Breast epithelium (tissue), 4 donors: ENCODE measurements around the gene MYL1. TPM values are rescaled to one million over a fixed set of nuclear protein-coding genes. Genes with fewer than 3 reads are reported as not detected.

Experiments
- DNase-seq, 2 donors: peaks; one replicate each; pipeline ENCODE4 v3.0.0-alpha.2; 2019; ENCODE audit warnings: low spot score in 2 of 2
- H3K27ac ChIP-seq, 2 donors: fragments of 200-600 bp; sonication (generic) in 1 of 2; one replicate each; pipeline ENCODE4 v1.5.1; 2016 to 2019; ENCODE audit warnings: mild to moderate bottlenecking in 1 of 2
- H3K27me3 ChIP-seq, 2 donors: fragments of 200-600 bp; sonication (generic) in 1 of 2; one replicate each; pipeline versions ENCODE4 v1.5.1 to v1.6.0; 2017 to 2019; ENCODE audit warnings: control low read depth in 1 of 2, mild to moderate bottlenecking in 1 of 2
- H3K36me3 ChIP-seq: fragments of 200-600 bp; one replicate; pipeline ENCODE4 v1.5.1; 2019
- H3K4me1 ChIP-seq, 2 donors: fragments of 200-600 bp; sonication (generic); one replicate each; pipeline ENCODE4 v1.5.1; 2016 to 2019; ENCODE audit warnings: control low read depth in 1 of 2
- H3K4me3 ChIP-seq, 3 donors: fragments of 200-600 bp; sonication (generic); 1 replicate in 2 of 3; 2 replicates in 1 of 3; pipeline ENCODE4 v1.5.1; 2016 to 2019; ENCODE audit warnings: mild to moderate bottlenecking in 3 of 3, moderate library complexity in 2 of 3
- H3K9me3 ChIP-seq, 2 donors: fragments of 200-600 bp; sonication (generic) in 1 of 2; one replicate each; pipeline ENCODE4 v1.5.1; 2016 to 2019; ENCODE audit warnings: control low read depth in 1 of 2
- CTCF ChIP-seq, 3 donors: fragments of 450-650 bp; IDR thresholded peaks; one replicate each; pipeline ENCODE4 v1.5.1; 2016 to 2017; ENCODE audit warnings: antibody characterized with exemption in 3 of 3, mild to moderate bottlenecking in 3 of 3, moderate library complexity in 3 of 3
- POLR2A ChIP-seq: fragments of 450-650 bp; IDR thresholded peaks from one replicate; pipeline ENCODE4 v1.6.1; 2016; ENCODE audit warnings: antibody characterized with exemption, mild to moderate bottlenecking, moderate library complexity
- POLR2AphosphoS5 ChIP-seq, 3 donors: sonication (generic); formaldehyde crosslinking; IDR thresholded peaks; one replicate each; pipeline ENCODE4 v1.6.1; 2017; ENCODE audit warnings: antibody characterized with exemption in 3 of 3
- intact Hi-C: fragments of 100-400 bp; cut with DNase I; formaldehyde crosslinking; loops from one replicate; pipeline ENCODE4 v1.15.1; 2023; ENCODE audit warnings: low total_unique reads
- total RNA-seq, 3 donors: library from RNA; depleted of rRNA; stranded (reverse); fragments of >200 nt; gene quantifications; one replicate each; pipeline ENCODE4 v1.1.0, GENCODE V29; 2016

MYL1 gene
- total RNA-seq, 3 donors from 2014 or later = not detected

GRCh38 chr2:210318486-210318885 lies 3.5 kb upstream of the MYL1 start:
- no peaks in the 10 kb centered on the region for H3K36me3 ChIP-seq
- DNase-seq = no peak
- no peak overlapping the region for H3K4me3 ChIP-seq
- intact Hi-C loops = no loop called here
- H3K4me1 ChIP-seq = no peaks in the 10 kb centered on the region
- H3K9me3 ChIP-seq = no peaks in the 10 kb centered on the region
- H3K27me3 ChIP-seq = no peaks in the 10 kb centered on the region
- TF ChIP-seq CTCF (IDR thresholded peaks at IDR 0.05) = no peak
- no peak for TF ChIP-seq POLR2AphosphoS5 (IDR thresholded peaks at IDR 0.05)
- no peak for TF ChIP-seq POLR2A
- no peak overlapping the region for H3K27ac ChIP-seq

GRCh38 chr2:210310550-210310949 lies 4.4 kb downstream of the MYL1 start:
- Histone ChIP-seq H3K4me1 (no peaks in the 10 kb centered on the region), H3K36me3 (no peaks in the 10 kb centered on the region), H3K27ac (no peak overlapping the region), H3K4me3 (no peak overlapping the region), H3K9me3 (no peaks in the 10 kb centered on the region), H3K27me3 (no peaks in the 10 kb centered on the region)
- TF ChIP-seq POLR2AphosphoS5 (IDR thresholded peaks at IDR 0.05) = no peak
- TF ChIP-seq POLR2A = no peak
- TF ChIP-seq CTCF (IDR thresholded peaks at IDR 0.05) = no peak
- intact Hi-C loops = no loop called here
- no peak for DNase-seq

GRCh38 chr2:210309548-210310233 lies 5.3 kb downstream of the MYL1 start:
- intact Hi-C loops = no loop called here
- H3K4me3 ChIP-seq = no peak overlapping the region
- no peak for DNase-seq
- TF ChIP-seq POLR2A = no peak
- no peak for TF ChIP-seq CTCF (IDR thresholded peaks at IDR 0.05)
- no peak for TF ChIP-seq POLR2AphosphoS5 (IDR thresholded peaks at IDR 0.05)
- no peaks in the 10 kb centered on the region for H3K36me3 ChIP-seq
- H3K27me3 ChIP-seq = no peaks in the 10 kb centered on the region
- no peaks in the 10 kb centered on the region for H3K9me3 ChIP-seq
- no peak overlapping the region for H3K27ac ChIP-seq
- H3K4me1 ChIP-seq = no peaks in the 10 kb centered on the region

GRCh38 chr2:210303498-210303897 lies 11.5 kb downstream of the MYL1 start:
- no peak overlapping the region for H3K4me3 ChIP-seq
- no peaks in the 10 kb centered on the region for H3K9me3 ChIP-seq
- H3K27me3 ChIP-seq = no peaks in the 10 kb centered on the region
- H3K27ac ChIP-seq = no peak overlapping the region
- intact Hi-C loops = no loop called here
- no peaks in the 10 kb centered on the region for H3K4me1 ChIP-seq
- H3K36me3 ChIP-seq = no peaks in the 10 kb centered on the region
- TF ChIP-seq POLR2A = no peak
- TF ChIP-seq POLR2AphosphoS5 (IDR thresholded peaks at IDR 0.05) = no peak
- no peak for TF ChIP-seq CTCF (IDR thresholded peaks at IDR 0.05)
- no peak for DNase-seq

- H3K36me3 ChIP-seq = no peaks in the 10 kb centered on the region
- no peak for DNase-seq
- H3K4me3 ChIP-seq = no peak overlapping the region
- no peaks in the 10 kb centered on the region for H3K4me1 ChIP-seq
- H3K27ac ChIP-seq = no peak overlapping the region
- no peaks in the 10 kb centered on the region for H3K9me3 ChIP-seq
- H3K27me3 ChIP-seq = no peaks in the 10 kb centered on the region
- intact Hi-C loops = no loop called here
- TF ChIP-seq CTCF (IDR thresholded peaks at IDR 0.05) = no peak
- TF ChIP-seq POLR2A = no peak
- TF ChIP-seq POLR2AphosphoS5 (IDR thresholded peaks at IDR 0.05) = no peak
These were observed 12.6 kb downstream of the MYL1 start for GRCh38 chr2:210302326-210302725.
